EH (cell line): ENCODE measurements around the gene TBC1D32.
"Not testable (repeated sequence)": the region's sequence is repeated elsewhere in the genome, so short reads cannot be mapped to it uniquely, and the experiment has no call there.

Experiments
- DNase-seq: peaks from one replicate; pipeline ENCODE4 v3.0.0-alpha.2; 2015; ENCODE audit warnings: low read depth

The TBC1D32 gene, protein sequence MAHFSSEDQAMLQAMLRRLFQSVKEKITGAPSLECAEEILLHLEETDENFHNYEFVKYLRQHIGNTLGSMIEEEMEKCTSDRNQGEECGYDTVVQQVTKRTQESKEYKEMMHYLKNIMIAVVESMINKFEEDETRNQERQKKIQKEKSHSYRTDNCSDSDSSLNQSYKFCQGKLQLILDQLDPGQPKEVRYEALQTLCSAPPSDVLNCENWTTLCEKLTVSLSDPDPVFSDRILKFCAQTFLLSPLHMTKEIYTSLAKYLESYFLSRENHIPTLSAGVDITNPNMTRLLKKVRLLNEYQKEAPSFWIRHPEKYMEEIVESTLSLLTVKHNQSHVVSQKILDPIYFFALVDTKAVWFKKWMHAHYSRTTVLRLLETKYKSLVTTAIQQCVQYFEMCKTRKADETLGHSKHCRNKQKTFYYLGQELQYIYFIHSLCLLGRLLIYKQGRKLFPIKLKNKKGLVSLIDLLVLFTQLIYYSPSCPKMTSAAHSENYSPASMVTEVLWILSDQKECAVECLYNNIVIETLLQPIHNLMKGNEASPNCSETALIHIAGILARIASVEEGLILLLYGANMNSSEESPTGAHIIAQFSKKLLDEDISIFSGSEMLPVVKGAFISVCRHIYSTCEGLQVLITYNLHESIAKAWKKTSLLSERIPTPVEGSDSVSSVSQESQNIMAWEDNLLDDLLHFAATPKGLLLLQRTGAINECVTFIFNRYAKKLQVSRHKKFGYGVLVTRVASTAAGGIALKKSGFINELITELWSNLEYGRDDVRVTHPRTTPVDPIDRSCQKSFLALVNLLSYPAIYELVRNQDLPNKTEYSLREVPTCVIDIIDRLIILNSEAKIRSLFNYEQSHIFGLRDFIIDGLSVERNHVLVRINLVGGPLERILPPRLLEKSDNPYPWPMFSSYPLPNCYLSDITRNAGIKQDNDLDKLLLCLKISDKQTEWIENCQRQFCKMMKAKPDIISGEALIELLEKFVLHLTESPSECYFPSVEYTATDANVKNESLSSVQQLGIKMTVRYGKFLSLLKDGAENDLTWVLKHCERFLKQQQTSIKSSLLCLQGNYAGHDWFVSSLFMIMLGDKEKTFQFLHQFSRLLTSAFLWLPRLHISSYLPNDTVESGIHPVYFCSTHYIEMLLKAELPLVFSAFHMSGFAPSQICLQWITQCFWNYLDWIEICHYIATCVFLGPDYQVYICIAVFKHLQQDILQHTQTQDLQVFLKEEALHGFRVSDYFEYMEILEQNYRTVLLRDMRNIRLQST

DNA sequence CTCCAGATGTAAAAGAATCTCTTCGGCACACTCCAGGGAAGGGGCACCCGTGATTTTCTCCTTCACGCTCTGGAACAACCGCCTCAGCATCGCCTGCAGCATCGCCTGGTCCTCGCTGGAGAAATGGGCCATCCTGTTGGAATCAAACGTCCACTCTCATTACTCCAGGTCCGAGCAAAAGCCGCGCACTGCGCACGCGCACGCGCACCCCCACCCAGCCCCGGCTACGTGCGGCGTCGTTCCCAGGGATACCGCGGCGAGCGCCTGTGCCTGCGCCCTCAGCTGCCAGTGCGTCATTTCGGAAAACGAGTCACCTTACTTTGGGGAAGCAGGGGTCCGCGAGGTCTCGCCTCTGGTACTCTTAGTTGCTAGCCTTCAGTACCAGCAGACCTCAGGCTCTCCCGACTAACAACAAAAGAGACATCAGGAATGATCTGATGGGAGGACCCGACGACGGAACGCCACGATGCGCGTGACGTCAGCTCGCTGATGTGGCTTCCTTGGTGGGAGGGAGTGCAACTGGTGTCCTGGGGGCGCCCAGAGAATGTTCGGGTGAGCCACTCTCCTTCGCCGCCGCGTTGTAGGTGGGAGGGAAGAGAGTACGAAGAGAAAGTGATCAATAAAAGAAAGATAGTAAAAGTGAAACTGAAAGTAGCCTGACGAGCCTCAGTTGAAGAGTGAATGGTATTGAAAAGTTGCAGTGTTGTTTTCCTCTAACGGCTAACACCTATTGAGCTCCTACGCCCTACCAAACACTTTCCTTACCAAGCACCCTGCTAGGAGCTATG, at the start of gene TBC1D32:
Gene TBC1D32, minus strand, starts transcription at position 182 of the 788 bp plus-strand sequence. Its CDS starts 50 bp downstream, at position 132.
- DNase-seq = peak; percentile 91

DNA sequence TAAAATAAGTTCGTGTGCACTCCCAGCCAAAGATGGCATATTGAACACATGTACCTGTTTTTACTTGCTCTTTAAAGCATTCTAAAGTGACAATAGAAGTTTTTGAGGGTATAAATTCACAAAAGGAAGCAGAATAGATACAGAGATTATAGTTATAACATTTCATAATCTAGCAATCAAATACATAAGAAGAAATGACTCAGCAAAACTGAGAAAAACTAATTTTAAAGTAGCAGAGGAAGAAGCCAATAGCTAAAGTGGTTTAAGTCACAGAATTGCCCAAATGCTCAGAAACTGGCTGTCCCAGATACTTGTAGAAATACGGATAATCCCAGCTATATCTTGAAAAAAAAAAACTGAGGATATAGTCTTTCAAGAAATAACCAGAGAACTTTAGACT, 49.2 kb upstream of the TBC1D32 start:
- no peak for DNase-seq

DNA sequence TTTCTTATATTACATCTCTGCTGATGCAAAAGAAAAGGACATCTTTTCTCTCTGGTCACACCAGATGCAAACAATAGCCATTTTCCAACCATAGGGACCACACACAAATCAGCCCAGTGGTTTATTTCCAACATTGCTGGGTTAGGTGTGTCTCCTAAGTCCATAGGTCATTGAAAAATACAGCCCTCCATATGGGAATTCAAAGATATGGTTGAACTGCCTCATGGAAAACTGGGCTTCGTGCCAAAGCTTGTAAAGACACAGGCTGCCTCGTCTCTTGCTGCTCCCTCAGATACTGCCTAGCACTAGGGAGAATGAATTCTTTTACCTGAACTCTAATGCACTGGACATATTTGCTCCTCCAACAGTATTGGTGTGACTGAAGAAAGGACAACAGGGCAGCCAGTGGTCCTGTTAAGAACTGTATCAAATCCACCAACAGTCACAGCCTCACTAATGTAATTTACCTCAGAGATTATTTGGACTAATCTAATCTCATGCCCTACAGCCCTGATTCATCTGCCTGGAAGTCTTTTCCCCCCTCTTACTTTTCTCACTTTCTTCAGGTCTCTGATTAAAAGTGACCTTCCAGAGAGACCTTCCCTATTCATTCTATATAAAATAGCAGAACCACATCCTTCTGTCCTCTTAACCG, 48.3 kb upstream of the TBC1D32 start:
- DNase-seq = peak; percentile 30

DNA sequence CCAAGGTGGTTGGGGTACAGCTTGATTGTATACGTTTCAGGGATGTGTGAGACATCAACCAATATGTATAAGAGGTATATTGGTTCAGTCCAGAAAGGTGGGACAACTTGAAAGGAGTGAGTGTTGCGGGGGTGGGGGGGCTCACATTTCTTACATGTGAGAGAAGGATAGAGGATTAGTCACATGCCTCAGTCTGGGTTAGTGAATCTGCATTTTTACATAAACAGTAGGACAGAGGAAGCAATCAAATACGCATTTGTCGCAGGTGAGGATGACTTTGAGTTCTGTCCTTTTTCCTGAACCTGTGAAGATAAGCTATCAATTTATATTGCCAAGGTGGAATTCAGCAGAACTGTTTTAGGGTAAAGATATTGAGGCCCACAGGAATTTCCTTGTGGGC, 42.1 kb upstream of the TBC1D32 start:
- DNase-seq = no peak

DNA sequence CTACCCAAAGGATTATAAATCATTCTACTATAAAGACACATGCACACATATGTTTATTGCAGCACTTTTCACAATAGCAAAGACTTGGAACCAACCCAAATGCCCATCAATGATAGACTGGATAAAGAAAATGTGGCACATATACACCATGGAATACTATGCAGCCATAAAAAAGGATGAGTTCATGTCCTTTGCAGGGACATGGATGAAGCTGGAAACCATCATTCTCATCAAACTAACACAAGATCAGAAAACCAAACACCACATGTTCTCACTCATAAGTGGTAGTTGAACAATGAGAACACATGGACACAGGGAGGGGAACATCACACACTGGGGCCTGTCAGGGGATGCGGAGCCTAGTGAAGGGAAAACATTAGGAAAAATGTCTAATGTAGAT, 39.9 kb upstream of the TBC1D32 start:
- not testable (repeated sequence) for DNase-seq

DNA sequence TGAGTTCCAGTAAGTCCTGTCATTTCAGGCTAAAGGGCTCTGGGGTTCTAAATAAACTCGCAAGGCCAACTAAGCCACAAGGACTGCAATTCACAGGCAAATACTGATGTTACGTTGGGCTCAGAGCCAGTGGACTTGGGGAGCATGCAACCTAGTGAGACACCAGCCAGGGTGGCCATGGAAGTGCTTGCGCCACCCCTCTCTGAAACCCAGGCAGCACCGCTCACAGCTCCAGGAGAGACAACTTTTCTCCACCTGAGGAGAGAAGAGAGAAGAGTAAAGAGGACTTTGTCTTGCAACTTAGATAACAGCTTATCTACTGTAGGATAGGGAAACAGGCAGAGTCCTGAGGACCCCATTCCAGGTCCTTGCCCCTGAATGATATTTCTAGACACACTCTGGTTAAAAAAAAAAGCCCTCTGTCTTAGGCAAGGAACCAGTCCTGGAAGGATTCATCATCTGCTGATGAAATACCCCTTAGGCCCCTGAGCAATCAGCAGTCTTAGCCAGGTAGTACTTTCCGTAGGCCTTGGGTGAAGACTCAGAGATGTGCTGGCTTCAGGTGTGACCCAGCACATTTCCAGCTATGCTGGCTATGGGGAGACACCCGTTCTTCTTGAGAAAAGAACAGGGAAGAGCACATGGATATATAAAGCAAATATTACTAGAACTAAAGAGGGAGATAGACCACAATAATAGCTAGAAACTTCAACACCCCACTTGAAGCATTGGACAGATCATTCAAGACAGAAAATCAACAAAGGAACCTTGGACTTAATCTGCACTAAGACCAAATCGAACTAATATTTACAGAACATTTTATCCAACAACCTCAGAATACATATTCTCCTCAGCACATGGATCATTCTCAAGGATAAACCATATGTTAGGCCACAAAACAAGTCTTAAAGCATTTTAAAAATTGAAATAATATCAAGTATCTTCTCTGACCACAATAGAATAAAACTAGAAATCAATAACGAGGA, 31.5 kb upstream of the TBC1D32 start:
- no peak for DNase-seq

DNA sequence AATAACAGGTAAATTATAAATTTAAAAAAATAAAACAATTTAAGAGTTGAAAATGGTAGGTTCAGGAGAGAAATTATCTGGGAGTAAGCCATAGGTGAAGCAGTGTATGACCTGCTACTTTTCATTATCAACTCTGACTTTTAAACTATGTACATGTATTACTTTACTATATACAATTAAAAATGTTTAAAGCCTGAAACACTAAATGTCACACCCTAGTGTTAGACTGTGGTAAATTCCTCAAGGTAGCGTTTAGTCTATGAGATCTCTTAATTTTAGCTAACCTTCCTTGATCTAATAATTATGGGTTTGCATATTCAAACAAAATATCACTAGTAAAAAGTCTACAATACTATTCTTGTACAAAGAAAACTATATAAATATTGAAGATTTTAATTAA, 22.3 kb upstream of the TBC1D32 start:
- no peak for DNase-seq

DNA sequence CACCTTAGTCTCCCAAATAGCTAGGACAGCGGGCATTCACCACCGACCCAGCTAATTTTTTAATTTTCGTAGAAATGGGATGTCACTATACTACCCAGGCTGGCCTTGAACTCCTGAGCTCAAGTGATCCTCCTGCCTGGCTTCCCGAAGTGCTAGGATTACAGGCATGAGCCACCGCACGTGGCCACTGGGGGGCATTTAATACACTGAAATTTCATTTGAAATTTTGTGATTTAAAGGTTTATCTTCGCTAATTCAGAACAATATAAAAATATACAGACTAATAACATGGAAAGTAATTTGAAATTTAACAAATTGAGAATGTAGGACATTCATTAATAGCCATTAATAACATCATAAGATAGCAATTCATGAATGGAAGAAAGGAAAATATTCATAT, 20.5 kb upstream of the TBC1D32 start:
- peak; percentile 3 for DNase-seq

DNA sequence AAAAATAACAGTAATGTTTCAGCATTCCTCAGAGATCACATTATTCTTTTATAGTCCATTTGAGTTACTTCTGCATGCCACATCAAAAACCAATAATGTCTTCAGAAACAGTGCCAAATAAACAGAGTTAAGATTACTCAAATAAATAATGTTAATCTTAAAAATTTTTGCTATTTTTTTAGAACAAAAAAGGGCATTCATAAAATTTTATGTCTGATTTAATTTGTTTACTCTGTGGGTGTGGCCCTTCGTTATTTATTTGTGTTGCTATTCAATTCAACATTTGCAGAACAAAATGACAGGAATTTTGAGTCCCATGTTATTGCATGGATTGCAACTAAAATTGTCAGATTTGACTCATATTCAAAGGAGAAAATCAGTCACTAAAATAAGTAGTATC, 18.7 kb upstream of the TBC1D32 start:
- DNase-seq = no peak

DNA sequence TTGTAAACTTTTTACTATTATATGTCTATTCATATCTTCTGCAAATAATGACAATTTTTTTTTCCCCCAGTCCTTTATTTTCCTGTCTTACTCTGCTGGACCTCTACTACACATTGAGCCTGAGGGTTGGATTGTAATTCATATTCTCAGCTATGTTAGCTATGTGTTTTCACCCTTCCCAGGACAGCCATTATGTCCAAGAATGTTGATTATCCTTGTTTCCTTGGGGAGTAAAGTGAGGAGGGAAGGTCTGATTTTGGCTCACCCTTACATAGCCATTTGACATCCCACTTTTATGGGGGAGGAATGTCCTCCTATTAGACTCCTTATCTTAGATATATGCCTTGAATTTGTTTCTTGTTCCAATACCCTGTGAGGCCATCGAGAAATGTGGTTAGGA, 17.6 kb upstream of the TBC1D32 start:
- DNase-seq = peak; percentile 1

DNA sequence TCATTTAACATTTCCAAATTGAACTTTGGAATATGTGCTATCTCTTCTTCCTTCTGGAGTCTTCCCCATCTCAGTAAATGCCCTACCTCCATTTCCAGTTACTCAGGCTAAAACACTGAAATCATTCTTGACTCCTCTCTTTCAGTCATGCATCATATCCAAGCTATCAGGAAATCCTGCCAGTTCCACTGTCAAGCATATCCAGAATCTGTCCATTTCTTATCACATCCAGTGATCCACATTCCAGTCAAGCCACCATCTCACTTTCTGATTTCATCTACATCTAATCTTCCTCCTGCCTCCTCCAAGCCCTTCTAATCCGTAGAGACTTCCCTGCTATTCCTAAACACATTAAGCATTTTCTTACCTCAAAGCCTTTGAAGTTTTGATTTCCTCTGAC, 15.3 kb upstream of the TBC1D32 start:
- no peak for DNase-seq

DNA sequence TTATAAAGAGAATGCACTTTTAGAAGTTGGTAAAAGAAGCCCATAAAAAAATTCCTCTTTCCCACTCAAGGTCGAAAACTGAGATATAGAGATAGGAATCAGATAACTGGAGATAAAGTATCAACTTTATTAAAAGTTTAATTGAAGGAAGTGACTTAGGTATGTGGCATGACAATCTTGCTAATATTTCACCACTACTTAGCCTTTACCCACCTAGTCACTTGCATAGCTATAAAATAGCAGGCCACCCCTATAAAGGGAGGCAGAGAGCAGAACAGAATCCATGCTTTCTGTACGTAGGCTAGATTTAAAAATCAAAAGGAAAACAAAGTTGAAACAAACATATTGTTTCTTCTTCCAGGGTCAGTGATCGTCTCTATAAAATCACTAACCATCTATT, 13.2 kb upstream of the TBC1D32 start:
- DNase-seq = no peak

DNA sequence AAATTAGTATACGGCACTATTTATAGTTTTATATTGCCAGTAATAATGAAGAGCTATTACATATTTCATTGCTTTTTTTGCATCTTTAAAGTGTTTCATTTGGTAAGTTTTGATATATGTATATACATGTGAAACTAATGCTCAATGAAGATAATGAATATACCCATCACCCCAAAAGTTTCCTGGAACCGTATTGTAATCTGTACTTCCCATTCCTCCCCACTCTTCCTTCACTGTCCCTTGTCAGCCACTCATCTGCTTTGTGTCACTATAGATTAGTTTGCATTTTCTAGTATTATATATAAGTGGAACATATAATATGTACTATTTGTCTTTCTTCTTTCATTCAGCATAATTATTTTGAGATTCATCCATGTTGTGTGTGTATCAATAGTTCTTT, 10.3 kb upstream of the TBC1D32 start:
- DNase-seq = no peak

DNA sequence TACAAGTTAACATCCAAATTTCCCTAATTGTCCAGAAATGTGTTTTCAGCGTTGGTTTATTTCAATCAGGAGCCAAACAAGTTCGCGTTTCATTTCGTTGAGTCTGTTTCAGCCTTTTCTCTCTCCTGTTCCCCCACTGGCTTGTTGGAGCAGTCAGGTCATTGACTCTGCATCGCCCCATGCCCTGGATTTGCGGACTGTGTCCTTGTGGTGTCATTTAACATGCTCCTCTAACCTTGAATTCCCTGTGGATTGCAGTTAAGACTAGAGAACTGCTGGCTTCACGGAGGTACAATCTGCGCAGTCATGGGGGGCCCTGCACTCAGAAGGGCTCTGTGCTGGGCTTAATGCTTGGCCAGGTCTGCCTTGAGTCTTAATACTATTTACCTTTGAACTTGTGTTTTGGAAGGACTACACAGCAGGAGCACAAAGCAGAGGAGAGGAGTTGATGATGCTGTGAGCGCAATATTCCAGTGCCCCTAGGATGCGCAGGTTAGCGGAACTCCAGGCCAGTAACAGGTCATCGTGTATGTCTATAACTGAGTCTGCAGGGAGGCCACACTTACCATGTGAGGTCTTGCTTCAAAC, 5.5 kb upstream of the TBC1D32 start:
- DNase-seq = no peak

DNA sequence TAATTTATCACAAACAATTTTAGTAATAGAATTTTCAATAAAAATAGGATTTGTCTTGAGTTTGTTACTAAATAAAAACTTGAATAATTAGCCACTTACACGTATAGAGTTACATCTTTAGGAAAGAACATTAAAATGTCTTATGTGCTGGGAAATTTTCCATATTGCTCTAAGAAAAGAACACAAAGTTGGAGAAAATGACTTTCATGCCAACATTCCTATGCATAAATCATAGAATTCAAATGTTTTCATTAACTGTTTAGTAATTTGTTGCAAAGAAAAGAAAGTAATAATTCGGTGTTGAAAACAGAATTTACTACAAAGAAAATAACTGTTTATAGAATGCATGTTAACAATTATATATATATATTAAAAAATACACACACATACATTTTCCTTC, 4.7 kb upstream of the TBC1D32 start:
- DNase-seq = no peak

DNA sequence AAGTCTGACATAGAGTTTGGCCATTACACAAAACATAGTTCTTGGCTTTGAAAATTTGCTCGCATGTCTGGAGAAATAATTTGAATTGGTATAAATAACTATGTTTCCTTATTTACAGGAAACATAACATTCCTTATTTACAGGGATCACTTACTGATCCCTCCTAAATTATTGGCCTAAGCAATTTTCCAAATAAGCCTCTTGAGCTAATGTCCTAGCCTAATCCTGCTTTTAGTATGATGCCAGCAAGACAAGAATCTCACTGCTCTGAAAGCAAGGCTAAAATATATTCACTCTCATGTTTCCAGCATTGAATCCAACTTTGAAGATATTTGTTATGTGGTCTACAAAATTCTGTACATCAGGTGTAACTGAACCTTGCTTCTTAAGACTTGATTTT, 4.1 kb upstream of the TBC1D32 start:
- DNase-seq = no peak

DNA sequence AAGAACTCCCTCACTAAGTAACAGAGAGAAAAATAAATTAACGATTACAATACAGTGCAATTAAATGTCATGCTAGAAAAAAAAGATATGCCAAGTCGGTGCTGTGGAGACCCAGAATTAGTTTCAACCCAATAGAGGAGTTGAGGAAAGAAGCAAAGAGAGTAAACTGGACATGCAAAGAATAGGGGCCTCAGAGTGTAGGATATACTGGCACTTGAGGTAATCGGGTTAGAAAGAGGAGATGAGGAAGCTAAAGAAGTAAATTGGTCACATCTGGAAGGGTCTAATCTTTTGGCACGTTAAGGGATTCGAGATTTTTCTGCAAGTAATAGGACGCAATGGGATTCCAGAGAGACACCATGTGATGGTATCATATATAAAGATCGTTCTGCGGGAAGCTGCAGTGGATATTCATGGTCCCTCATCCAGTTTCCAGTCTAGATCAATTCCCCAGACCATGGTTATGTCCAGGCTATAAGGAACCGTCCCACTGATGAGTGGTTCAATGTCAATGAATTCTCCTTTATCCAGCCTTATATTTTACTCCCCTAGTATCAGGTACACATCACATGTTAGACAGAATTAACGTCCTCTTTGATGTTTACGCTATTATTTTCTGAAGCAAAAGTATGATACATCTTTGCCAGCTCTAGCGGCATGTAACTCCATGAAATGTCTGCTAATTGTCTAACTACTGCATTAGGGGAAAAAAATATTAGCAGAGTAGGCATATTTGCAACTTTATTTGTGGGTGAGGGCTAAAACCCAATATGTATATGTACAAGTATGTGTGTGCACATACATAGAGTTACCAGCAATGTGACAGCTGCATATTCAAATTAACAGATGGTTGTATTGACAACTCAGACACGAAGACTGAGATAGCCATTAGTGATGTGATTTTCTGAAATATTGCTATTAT, 1.1 kb upstream of the TBC1D32 start:
- DNase-seq = no peak

DNA sequence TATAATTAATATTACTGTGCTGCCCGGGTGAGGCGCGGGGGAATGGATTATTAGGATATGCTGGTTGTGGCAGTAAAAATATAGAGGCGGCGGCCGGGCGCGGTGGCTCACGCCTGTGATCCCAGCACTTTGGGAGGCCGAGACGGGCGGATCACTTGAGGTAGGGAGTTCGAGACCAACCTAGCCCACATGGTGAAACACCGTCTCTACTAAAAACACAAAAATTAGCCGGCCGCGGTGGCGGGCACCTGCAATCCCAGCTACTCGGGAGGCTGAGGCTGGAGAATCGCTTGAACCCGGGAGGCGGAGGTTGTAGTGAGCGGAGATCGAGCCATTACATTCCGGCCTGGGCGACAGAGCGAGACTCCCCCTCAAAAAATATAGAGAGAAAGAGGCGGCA, 586 bp downstream of the TBC1D32 start:
- DNase-seq = not testable (repeated sequence)
